ENCODE data around the gene TMEM52.

The TMEM52 gene

GRCh38 chr1:1892079-1892762, 26.9 kb downstream of the TMEM52 start:
- TF ChIP-seq, protein P1, sequence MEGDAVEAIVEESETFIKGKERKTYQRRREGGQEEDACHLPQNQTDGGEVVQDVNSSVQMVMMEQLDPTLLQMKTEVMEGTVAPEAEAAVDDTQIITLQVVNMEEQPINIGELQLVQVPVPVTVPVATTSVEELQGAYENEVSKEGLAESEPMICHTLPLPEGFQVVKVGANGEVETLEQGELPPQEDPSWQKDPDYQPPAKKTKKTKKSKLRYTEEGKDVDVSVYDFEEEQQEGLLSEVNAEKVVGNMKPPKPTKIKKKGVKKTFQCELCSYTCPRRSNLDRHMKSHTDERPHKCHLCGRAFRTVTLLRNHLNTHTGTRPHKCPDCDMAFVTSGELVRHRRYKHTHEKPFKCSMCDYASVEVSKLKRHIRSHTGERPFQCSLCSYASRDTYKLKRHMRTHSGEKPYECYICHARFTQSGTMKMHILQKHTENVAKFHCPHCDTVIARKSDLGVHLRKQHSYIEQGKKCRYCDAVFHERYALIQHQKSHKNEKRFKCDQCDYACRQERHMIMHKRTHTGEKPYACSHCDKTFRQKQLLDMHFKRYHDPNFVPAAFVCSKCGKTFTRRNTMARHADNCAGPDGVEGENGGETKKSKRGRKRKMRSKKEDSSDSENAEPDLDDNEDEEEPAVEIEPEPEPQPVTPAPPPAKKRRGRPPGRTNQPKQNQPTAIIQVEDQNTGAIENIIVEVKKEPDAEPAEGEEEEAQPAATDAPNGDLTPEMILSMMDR (IDR thresholded peaks at IDR 0.05), result no peak

DNA sequence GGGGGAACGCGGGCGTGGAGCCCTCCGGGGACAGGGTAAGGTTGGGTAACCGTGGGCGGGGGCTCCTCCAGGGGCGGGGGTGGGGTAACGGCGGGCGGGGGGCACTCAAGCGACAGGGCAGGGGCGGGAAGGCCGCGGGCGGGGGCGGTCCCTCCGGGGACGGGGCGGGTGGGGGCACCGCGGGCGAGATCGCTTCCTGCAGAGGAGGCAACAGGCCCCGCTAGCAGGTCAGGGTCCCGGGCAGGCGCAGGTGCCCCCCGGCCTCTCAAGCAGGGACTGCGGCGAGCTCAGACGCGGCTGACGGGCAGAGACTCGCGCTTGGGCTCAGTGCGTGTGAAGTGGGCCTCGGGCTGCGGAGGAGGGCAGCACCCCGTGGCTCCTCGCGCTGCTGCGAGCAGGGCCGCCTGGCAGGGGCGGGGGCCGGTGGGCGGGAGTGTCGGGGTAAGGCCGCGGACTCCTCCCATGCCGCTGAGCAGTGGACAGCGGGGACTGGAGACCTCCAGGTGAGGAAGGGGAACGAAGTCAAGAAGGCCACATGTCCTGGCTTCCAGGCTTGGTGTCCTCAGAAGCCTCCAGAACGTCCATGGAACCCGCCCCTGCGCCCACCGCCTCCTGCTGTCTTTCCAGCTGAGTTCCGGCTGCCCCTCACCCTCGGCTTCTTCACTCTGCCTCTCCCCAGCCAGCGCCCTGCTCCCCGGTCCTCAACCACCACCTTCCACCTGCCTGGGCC, 27.6 kb downstream of the TMEM52 start:
- TF ChIP-seq, protein P1 (IDR thresholded peaks at IDR 0.05), result no peak

DNA sequence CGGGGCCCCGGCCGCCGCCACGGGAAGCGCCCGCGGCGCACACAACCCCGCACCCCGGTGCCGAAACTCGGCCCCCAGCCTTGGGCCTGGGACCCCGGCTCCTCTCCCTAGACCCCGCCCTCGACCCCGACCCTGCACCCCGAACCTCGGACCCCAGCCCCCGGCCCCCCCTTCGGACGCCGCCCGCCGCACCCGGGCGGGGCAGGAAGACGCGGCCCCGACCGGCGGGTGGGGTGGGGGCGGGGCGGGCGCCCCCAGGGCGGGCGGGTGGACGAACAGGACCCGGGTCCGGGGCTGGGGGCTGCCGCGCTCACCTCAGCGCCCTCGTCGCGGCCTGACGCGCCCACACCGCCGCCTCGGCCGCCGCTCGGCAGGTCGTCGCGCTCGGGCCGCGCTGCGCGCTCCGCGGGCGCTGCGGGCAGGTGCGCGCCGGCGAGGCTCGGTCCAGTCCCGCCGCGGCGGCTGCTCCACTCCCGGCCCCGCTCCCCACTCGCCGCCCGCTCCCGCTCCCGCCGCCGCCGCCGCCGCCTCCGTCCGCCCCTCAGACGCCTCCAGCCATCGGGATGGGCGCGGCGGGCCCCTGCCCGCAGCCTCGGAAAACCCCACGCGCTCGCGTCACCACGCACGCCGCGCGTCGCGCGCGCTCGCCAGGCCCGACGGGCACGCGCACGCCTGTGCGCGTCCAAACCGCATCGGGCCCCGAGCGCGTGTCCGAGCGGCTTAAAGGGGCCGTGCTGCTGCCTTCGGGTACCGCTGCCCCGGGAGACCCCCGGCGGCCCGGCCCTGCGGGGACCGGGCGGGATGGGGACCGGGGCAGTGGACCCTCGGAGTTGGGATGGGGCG, 28.4 kb downstream of the TMEM52 start, which contains the start of gene GNB1:
Gene GNB1, minus strand, starts transcription at position 582 of the 843 bp plus-strand sequence. CDS start 65,634 bp downstream, outside the sequence.
- TF ChIP-seq, protein P1 (IDR thresholded peaks at IDR 0.05), result no peak

- TF ChIP-seq, protein P1 (IDR thresholded peaks at IDR 0.05), result no peak
Observed at GRCh38 chr1:1889847-1890505, 29.1 kb downstream of the TMEM52 start.

- TF ChIP-seq, protein P1 (IDR thresholded peaks at IDR 0.05), result no peak
Observed at GRCh38 chr1:1889090-1889750, 29.9 kb downstream of the TMEM52 start.

DNA sequence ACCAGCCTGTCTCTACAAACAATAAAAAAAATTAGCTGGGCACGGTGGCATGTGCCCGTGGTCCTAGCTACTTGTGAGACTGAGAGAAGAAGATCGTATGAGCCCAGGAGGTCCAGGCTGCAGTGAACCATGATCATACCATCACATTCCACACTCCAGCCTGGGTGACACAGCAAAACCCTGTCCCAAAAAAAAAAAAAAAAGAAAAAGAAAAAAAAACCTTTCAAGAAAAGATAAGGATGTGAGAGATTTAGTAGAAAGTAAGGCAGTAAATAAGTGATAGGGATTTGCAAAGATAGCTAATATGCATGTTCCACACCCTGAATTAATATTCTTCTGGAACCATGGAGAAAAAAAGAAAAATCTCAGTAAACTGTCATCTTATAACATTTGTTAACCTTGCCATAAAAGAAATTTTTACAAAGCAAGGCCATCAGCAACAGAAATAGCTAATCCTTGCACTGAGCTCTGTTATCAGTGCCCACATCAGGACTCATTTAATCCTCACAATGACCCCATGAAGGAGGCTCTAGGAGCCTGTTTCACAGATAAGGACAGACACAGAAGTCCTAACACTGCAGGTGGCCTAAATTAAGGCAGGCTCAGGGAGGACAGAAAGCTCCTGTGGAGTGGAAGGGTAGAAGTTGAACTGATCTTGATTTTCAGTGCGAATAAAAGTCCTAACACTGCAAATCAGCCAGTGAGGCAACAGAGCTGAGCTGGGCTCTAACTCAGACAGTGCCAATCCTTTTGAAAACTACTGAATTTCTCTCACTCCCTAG, 35.8 kb downstream of the TMEM52 start:
- TF ChIP-seq, protein P1 (IDR thresholded peaks at IDR 0.05), result no peak

All from LNCAP (cell line).